ENCODE results near the gene ZDHHC22. TPM values are rescaled to one million over a fixed set of nuclear protein-coding genes. Genes with fewer than 3 reads are reported as not detected.
"Not testable (repeated sequence)": the region's sequence is repeated elsewhere in the genome, so short reads cannot be mapped to it uniquely, and the experiment has no call there.

ZDHHC22 gene, protein sequence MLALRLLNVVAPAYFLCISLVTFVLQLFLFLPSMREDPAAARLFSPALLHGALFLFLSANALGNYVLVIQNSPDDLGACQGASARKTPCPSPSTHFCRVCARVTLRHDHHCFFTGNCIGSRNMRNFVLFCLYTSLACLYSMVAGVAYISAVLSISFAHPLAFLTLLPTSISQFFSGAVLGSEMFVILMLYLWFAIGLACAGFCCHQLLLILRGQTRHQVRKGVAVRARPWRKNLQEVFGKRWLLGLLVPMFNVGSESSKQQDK
- 1.6 and 3.5 TPM in 2 replicates for polyA plus RNA-seq (2014; cell fraction: cytosol; rRNA removed)
- 0.30 and 0.69 TPM in 2 replicates for polyA plus RNA-seq (2014; cell fraction: nucleus; rRNA removed)

DNA sequence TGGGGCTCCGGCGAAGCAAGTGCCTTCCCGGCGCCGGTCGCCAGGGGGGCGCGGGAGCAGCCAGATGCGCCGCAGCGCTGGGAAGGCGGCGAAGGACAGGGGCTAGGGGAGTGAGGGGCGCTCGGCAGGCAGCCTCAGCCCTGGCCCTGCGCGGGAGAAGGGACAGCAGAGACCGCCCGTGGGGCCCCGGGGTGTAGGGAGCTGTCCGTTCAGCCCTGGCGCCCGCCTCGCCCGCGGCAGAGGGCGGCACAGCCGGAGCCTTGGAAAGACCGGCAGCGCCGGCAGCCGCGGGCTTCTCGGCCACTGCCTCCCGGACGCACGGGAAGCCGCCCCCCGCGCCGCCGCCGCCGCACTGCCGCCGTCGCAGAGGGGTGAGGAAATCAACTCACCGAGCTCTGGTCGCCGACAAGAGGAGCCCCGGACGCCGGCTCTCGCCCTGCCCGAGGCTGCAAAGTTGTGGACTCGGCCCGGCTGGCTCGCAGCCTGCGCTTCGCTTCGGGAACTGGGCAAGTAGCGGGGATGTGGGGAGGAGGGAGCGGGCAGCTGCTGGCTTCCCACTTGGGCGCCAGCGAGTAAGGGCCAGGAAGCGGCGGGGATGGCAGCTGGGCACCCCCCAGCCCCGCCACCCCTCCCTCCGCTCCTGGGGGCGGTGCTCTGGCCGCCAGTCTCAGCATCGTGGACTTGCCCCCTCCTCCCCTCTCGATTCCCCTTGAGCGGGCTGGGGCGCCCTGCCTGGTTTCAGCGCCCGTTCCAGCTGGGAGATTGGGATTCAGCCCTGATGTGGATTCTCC is at the start of gene ZDHHC22:
TSS of gene ZDHHC22 (minus strand) at position 578 of the 791 bp plus-strand sequence. CDS start 2,053 bp downstream, outside the sequence.
- DNase-seq (ENCODE audit: low spot score), result peak; percentile 68

DNA sequence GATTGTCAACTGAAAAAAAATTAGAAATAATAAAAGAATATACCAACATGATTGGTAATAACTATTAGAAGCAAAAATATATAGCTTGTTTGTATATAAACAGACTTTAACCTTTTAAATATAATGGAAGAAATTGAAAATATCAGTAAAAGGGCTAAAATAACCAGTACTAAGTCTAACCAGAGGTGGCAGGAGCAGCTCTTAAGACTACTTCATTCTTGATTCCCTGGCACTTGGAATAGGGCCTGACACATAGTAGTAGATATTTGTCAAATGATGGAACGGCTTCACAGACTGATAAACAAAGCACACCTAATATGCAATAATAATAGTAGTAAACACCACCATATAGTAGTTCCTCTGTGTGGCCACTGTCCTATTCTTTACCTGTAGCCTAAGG is 49.4 kb upstream of the ZDHHC22 start:
- DNase-seq (ENCODE audit: low spot score), result no peak

DNA sequence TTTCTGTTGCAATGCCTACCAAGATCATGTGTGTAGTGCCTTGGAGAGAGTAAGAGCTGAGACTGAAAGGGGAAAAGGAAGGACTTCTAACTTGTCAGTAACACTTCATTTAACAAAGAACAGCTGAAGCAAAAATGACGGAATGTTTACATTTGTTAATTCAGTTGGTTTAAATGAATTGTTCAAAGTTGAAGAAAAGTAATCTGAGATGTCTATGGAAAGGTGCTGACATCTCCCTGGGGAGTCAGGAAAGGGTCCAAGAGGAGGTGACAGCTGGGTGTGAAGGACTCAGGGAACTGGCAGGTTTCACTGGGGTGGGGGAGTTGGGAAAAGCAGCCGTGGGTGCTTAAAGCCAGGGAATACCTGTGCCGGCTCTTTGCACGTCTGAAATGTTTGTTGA is 47.9 kb upstream of the ZDHHC22 start:
- no peak for DNase-seq (ENCODE audit: low spot score)

DNA sequence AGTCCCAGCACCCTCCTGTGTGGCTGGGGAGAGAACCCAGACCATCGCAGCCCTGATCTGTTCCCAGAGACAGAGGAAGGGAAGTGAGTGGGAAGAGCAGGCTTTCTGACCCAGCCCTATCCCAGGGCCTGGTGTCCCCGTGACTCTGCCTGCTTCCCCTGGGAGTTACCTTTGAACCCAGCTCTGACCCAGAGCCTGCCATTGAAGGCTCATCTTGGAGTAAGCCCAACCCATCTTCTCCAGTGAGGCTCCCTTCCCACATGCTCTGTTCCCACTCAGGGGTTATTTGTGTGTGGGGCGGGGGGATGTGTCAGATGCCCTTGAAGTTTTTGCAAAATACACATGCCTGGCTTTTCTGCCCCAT is 46.0 kb upstream of the ZDHHC22 start:
- DNase-seq (ENCODE audit: low spot score), result no peak

DNA sequence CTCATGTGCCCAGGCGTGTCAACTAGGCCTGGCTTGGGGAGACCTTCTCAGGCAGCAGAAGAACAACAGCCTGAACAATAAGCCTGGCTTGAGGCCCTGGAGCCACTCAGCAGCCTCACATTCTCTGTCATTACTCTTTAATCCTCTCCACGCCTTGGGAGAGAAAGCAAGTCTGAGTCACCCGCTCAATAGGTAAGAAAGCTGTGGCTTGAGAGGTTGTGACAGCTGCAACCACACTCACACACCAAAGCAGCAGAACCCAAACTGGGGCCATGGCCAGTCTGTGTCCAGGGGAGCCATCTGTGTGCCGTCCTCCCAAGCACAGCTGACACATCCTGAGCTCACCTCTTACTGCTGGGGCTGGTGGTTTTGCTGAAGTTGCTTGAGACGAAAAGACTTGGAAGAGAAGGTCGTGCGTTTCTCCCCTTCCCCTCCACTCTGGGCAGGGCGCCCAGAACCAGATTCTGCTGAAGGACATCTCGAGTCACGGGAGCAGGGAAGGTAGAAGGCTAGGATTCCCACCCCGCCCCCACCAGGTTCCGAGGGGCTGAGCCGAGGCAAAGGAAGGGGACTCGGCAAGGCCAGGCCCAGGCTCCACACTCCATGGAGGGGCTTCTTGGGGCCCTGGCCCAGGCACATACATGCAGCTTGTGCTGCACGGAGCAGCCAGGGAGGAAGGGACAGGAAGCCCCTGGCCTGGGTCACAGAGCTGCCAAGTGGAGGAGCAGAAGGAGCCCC is 45.5 kb upstream of the ZDHHC22 start:
- DNase-seq (ENCODE audit: low spot score), result no peak

DNA sequence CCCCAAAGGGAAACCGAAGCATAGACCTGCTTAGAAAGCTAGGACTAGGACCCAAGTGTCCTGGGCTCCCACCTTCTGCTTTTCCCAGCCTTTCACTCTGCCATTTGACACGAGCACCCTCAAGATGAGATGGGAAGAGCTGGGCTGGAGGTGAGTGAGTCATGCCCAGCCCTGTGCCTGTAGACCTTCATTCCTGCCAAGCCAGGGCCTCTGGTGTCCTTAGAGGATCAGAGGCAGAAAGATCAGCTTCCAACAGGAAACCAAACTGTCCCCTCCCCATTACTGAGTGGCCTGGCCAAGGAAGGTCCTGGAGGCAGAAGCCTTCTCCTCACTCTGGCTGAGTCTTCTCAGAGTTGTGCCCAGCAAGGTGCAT is 43.5 kb upstream of the ZDHHC22 start:
- DNase-seq (ENCODE audit: low spot score), result no peak

DNA sequence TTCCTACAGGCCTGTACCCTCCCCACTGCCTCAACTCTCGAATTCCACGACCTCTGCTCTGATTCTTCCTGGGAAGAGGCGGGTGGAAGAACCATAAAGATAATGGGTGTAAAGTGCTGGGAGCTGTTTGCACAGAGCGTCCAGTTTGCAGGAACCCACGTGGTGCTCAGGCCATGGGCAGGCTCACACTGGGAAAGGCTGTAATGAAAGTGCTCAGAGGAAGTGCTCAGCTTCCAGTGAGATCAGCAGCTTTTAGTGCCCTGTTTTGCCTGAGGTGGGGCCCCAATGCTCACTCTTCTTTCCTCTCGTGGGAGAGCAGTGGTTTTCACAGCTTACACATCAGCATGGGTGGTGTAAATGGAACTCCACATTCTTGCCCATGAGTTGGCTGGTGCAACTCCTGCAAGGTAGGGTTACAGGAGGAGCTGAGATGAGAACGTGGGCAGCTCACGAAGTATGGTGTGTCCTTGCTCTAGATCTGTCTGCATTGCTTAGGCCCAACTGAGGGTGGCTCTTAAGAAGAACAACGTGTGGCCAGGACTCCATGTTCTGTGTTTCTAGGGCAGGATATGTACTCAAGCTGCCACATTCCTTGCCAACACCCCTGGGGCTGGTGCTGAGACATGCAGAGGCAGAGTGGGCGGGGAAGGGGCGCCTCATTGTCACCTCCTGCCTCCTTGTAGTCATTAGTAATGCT is 43.0 kb upstream of the ZDHHC22 start:
- no peak for DNase-seq (ENCODE audit: low spot score)

DNA sequence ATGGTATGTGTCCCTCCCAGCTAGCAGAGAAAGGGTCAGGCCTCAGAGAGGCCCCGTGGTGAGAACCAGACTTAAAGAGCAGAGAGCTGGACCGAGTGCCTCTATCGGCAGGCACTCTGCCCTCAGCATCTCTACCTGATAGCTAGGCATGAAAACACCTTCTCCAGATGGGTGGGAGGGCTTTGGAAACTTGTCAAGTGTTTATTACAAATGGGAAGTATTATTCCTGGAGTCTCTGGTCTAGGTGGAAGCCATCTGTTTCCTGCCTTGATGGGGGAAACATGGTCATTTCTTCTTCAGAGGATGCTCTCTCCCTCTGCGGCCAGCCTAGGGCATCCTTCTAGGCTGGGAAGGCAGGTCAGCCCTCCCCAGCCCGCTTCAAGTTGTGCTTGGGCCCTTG is 42.3 kb upstream of the ZDHHC22 start:
- no peak for DNase-seq (ENCODE audit: low spot score)

DNA sequence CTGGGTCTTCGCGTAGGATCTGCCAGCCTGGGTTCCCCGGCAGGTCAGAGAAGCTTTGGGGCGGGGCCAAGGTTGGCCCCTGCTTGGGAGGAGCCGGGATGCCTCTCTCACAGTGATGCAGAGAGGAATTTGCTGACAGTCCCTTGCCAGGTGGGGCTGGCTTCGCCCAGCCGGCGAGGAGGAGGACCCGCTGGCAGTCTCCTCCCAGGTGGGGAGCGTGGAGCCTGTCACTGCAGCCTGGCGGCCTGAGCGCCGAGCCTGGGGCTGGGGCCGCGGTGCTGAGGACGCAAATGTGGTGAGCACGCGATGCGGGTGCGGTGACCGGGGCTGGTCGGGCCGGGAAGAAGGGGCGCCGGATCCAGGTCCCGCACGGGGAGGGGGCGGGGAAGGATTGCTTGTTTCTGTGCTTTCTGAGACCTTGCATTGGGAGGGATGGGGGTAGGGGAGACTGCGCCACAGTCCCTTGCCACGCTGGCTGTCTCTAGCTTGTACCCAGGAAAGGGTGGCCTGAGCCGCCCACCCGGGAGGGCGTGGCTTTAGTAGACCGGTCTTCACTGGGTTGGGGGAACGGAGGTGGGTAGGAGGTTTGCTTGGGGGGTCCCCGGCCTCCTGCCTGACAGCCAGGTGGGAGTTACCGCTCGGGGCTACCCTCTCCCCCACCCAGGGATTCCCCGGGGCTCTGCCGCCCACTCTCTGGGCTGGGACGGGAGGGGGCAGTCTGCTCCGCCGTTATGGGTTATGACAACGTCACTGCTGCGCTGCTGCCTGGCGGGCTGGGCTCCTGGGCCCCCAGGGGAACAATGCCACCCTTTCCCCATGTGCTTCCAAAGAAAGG is 40.2 kb upstream of the ZDHHC22 start, which contains the start of gene TMEM63C:
TSS of gene TMEM63C (plus strand) at position 196 of the 835 bp plus-strand sequence. CDS start 37,016 bp downstream, outside the sequence.
- peak; percentile 95 for DNase-seq (ENCODE audit: low spot score)

DNA sequence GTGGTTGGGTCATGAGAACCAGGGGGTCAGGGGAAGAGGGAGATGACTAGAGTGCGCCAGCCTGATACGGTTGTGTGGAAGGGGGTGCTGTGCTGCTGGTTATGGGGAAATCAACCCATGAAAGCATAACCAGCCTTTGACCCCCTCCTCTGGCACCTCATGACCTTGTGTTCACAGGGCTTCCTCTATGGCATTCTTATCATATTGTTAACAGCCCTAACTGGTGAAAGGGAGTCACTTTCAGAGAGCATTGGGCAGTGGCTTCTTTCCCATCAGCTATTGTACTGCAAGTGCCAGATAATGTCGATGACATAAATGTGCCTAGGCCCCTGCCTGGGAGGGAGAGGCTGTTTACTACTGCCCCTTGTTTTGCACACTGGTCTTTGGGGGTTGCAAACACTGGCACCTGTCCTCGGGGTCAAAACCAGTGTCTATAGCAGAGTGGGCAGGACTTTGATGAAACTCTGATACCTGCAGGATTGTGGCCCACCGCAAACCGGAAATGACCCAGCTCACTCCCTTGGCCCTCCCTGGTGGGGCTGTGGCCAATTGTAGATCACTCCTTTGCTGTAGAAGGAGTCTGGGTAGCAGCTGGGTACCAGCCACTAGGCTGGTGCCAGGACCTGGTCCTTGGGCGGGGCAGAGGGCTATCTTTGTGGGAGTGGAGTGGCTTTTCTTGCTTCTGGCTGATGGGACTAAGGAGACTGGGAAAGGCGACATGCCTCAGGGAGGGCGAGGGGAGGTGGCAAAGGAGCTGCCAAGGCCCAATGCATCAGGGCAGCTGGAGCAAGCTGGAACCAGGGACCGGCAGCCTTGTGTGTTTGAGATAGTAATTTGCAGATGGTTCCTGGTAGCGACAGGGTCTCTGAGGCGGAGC is 39.4 kb upstream of the ZDHHC22 start:
- DNase-seq (ENCODE audit: low spot score), result no peak

DNA sequence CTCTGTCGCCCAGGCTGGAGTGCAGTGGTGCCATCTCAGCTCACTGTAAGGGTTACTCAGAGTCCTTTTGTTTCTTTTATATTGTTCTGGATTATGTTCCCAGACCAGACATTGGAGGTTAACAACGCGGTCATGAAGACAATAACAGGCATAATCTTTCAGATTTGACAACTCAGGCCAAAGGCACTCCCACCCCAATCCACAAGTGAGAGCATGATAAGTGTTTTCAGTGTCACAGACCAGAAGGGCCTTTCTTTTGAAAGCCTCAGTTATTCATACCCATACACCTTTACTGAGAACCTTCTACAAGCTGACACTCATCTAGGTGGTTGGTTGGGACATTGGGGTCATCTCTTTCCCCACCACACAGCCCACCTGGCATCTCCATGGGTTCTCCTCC is 37.1 kb upstream of the ZDHHC22 start:
- no peak for DNase-seq (ENCODE audit: low spot score)

DNA sequence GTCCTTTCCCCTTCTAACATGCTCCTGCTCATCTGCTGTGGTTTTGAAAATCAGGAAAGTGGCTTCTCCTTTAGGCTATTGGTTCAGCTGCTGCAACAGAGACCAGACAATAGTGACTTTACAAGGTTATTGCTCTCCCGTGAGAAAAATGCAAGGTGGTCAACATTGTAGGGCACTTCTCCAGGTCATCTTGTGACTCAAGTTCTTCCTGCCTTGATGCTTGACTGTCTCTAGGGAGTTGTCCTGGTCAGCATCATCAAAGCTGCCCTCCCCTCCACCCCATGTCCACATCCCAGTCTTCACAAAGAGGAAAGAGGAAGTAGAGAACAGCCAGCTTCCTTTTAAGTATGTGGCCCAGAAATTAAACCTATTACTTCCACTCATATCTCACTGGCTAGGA is 36.1 kb upstream of the ZDHHC22 start:
- peak; percentile 29 for DNase-seq (ENCODE audit: low spot score)

DNA sequence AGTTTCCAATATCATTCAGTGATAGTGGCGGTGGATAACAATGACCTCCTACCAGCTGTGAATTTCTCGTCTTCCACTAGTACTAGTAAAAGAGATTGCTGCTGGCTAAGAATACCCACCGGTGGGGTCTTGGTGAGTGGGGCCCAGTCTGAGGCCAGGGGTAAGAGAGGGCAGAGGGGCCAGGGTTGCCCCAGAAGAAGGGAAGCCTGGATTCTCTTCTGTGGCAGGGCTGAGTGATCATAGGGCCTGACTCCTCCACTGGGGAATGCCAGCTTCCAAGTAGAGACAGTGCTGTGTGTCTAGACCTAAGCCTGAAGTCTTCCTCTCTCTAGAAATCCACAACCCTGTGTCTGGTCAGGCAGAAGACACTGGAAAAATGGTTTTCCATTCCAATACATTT is 34.3 kb upstream of the ZDHHC22 start:
- DNase-seq (ENCODE audit: low spot score), result no peak

DNA sequence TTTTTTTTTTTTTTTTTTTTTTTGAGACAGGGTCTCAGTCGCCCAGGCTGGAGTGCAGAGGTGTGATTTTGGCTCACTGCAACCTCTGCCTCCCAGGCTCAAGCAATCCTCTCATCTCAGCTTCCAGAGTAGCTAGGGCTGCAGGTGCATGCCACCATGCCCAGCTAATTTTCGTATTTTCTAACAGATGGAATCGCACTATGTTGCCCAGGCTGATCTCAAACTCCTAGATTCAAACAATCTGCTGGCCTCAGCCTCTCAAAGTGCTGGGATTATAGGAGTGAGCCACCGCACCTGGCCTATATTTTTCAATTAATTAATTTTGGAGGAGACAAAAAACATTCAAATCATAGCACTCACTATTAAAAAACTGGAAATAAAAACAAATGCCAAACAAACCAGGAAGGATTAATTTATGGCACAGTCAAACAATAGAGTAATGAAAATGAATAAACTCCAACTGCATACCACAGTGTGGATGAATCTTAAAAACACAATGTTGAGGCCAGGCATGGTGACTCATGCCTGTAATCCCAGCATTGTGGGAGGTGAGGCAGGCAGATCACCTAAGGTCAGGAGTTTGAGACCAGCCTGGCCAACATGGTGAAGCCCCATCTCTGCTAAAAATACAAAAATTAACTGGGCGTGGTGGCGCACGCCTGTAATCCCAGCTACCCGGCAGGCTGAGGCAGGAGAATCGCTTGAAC is 32.5 kb upstream of the ZDHHC22 start:
- not testable (repeated sequence) for DNase-seq (ENCODE audit: low spot score)

DNA sequence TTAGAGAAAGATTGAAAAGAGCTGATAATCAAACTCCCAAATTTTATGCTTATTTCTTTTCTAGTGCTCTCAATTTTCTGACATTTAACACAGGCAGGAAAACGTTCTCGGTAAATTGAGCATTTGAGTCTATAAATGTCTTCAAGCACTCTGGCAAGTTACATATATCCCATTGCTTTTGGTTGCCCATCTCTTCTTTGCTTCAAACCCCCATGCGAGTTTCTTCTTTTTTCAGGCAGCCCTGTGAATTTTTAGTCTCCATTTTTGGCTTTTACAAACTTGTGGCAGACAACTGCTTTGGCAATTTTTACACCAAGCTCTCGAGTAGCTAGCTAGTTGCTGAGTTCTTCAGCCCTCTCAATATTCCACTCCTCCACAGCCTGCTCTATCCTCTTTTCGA is 31.3 kb upstream of the ZDHHC22 start:
- DNase-seq (ENCODE audit: low spot score), result no peak

DNA sequence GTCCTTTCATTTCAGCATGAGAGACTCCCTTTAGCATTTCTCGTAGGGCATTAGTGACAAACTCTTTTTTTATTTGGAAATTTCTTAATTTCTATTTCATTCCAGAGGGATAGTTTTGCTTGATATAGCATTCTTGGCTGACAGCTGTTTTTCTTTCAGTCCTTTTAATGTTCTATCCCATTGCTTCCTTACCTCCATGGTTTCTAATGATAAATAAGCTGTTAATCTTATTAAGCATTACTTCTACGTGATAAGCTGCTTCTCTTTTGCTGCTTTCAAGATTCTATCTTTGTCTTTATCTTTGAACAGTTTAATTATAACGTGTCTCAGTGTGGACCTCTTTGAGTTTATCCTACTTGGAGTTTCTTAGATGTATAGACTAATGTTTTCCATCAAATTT is 28.5 kb upstream of the ZDHHC22 start:
- DNase-seq (ENCODE audit: low spot score), result no peak

DNA sequence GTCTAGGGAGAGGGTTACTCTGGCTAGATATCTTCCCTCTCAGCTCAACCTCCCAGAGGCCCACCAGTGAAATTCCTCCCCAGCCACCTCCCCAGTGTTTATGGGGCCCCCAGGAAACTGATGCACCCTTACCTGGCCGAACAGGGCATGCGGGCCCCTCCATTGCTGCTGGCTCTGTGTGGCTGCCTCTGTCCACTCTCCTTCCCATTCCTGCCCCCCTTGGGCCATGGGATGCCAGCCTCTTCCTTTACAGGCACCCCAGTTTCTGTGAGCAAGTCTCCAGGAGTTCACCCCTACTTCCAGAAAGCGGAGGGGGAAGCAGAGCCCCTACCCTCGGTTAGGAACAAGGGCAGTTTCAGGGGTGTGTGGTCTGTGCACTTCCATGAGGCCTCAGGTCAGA is 19.4 kb upstream of the ZDHHC22 start:
- DNase-seq (ENCODE audit: low spot score), result no peak

DNA sequence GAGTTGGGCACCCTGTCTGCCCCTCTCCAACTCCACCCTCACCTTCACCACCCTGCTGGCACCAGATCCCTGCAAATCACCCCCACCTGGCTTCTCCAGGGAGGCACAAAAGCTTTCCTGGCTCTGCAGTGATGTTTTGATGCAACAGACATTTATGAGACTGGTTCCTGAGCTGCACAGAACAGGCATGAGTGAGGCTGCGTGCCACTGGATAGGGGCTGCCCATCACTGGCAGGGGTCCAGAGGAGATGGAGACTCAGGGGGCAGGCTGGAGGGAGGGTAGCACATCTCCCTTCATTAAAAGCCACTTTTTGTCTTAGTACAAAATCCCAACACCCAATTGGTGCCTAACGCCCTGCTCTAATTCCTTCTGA is 17.3 kb upstream of the ZDHHC22 start:
- DNase-seq (ENCODE audit: low spot score), result no peak
